CD4-positive, alpha-beta T cell treated with Interleukin-17A for 1 hour (primary cell): ENCODE measurements around the gene GUCY1A1.

ENCODE experiments used
- DNase-seq: peaks from one replicate; pipeline ENCODE4 v3.0.0-alpha.2; 2020

Gene GUCY1A1

GRCh38 chr4:155694100-155694785 is 27.6 kb downstream of the GUCY1A1 start:
- no peak for DNase-seq

GRCh38 chr4:155696226-155696625 is 29.6 kb downstream of the GUCY1A1 start:
- DNase-seq, result no peak

- no peak for DNase-seq
Measured at GRCh38 chr4:155696726-155697125, 30.1 kb downstream of the GUCY1A1 start.

- no peak for DNase-seq
Measured at GRCh38 chr4:155701827-155702226, 35.2 kb downstream of the GUCY1A1 start.

- no peak for DNase-seq
Measured at GRCh38 chr4:155703486-155704247, 37.0 kb downstream of the GUCY1A1 start.

GRCh38 chr4:155704841-155705404 is 38.3 kb downstream of the GUCY1A1 start:
- DNase-seq, result no peak

- DNase-seq, result no peak
Measured at GRCh38 chr4:155705664-155706063, 39.0 kb downstream of the GUCY1A1 start.

GRCh38 chr4:155706147-155706546 is 39.5 kb downstream of the GUCY1A1 start:
- no peak for DNase-seq

GRCh38 chr4:155707251-155707650 is 40.6 kb downstream of the GUCY1A1 start:
- DNase-seq, result no peak

- DNase-seq, result no peak
Measured at GRCh38 chr4:155708782-155709181, 42.1 kb downstream of the GUCY1A1 start.

GRCh38 chr4:155709918-155710317 is 43.3 kb downstream of the GUCY1A1 start:
- no peak for DNase-seq

GRCh38 chr4:155711556-155711955 is 44.9 kb downstream of the GUCY1A1 start:
- no peak for DNase-seq

- DNase-seq, result no peak
Measured at GRCh38 chr4:155712846-155713245, 46.2 kb downstream of the GUCY1A1 start.

GRCh38 chr4:155713911-155714310 is 47.3 kb downstream of the GUCY1A1 start:
- DNase-seq, result no peak

GRCh38 chr4:155722336-155722735 is 55.7 kb downstream of the GUCY1A1 start:
- DNase-seq, result no peak

GRCh38 chr4:155722816-155723499 is 56.3 kb downstream of the GUCY1A1 start:
- no peak for DNase-seq

GRCh38 chr4:155724731-155725130 is 58.1 kb downstream of the GUCY1A1 start:
- no peak for DNase-seq

- no peak for DNase-seq
Measured at GRCh38 chr4:155734065-155734464, 67.4 kb downstream of the GUCY1A1 start.

GRCh38 chr4:155734951-155735350 is 68.3 kb downstream of the GUCY1A1 start:
- no peak for DNase-seq

GRCh38 chr4:155735496-155735895 is 68.8 kb downstream of the GUCY1A1 start:
- DNase-seq, result no peak

GRCh38 chr4:155738548-155738947 is 71.9 kb downstream of the GUCY1A1 start:
- no peak for DNase-seq

GRCh38 chr4:155741546-155741945 is 74.9 kb downstream of the GUCY1A1 start:
- no peak for DNase-seq

- no peak for DNase-seq
Measured at GRCh38 chr4:155742310-155743015, 75.8 kb downstream of the GUCY1A1 start.
